CD1c-positive myeloid dendritic cell (primary cell): ENCODE data around the gene CDIP1.
A peak's percentile ranks its signal among the peaks of the same experiment; 100 is the strongest.
"Not testable (repeated sequence)": the region's sequence is repeated elsewhere in the genome, so short reads cannot be mapped to it uniquely, and the experiment has no call there.

Experiments
- DNase-seq: peaks from one replicate; pipeline ENCODE4 v3.0.0-alpha.2; 2016; ENCODE audit errors: extremely low spot score

The CDIP1 gene

GRCh38 chr16:4538350-4539235, at the start of gene CDIP1:
Gene CDIP1 (minus strand): TSS chr16:4538773. CDS start chr16:4514130, 24,643 bp downstream.
- peak; percentile 99 for DNase-seq

DNA sequence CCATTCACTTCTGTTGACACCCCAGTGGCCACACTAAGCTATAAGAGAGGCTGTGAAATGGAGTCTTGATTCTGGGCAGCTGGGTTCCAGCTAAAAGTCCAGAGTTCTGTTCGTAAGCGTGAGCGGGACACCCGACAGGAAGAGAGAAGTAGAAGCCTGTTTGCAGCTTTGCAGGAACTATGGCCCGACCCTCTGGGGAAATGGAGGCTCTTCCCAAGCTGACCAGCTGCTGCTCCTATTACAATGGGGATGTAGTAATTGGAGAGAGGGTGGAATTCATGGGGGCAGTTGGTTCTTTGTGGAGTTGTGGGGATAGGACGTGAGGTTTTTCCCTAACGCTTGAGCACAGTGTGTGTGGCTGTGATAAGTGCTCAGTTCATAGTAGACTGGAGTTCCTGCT, 47.7 kb upstream of the CDIP1 start:
- no peak for DNase-seq

GRCh38 chr16:4583906-4584305, 45.3 kb upstream of the CDIP1 start:
- no peak for DNase-seq

GRCh38 chr16:4580250-4580649, 41.7 kb upstream of the CDIP1 start:
- no peak for DNase-seq

- no peak for DNase-seq
Observed at GRCh38 chr16:4578961-4579530, 40.5 kb upstream of the CDIP1 start.

DNA sequence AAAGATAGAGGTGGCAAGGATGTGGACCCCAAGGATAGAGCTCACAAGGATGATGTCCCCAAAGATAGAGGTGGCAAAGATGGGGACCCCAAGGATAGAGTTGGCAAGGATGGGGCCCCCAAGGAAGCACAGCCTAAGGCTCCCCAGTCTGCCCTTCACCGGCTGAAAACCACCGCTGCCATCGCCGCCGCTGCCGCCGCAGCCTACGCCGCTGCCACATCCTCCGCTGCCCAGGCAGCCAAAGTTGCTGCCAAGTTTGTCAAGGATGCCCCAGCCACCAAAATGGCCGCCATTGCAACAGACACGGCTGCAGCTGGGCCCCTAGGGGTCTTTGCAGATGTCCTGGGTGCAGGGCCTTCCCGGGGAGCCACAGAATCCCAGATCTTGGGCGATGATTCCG, 37.4 kb upstream of the CDIP1 start:
- DNase-seq = no peak

- DNase-seq = no peak
Observed at GRCh38 chr16:4574919-4575705, 36.5 kb upstream of the CDIP1 start.

DNA sequence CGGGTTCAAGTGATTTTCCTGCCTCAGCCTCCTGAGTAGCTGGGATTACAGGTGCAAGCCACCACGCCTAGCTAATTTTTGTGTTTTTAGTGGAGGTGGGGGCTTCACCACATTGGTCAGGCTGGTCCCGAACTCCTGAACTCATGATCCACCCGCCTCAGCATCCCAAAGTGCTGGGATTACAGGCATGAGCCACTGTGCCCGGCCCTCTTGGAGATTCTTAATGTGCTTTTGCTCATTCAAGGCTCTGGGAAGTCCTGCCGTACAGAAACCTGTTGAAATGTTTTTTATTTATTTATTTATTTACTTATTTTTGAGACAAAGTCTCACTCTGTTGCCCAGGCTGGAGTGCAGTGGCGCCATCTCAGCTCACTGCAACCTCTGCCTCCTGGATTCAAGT, 35.4 kb upstream of the CDIP1 start:
- not testable (repeated sequence) for DNase-seq

DNA sequence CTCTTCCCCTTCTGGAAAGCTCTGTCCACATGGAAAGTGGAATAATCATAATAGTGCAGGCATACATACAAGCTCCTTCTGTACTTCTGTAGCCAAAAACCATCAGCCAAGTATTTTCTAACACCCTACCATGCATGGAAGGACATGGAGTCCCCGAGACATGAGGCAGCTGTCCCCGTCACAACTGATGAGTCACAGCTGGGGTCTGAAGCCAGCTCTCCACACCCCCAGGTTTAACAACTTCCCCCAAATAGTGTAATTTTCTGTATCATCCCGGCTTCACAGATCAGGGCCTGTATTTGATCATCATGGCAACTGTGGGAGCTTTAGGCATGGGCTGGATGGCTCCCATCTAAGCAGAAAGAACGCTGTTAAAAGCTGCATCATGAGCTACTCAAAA, 34.1 kb upstream of the CDIP1 start:
- DNase-seq = peak; percentile 18

DNA sequence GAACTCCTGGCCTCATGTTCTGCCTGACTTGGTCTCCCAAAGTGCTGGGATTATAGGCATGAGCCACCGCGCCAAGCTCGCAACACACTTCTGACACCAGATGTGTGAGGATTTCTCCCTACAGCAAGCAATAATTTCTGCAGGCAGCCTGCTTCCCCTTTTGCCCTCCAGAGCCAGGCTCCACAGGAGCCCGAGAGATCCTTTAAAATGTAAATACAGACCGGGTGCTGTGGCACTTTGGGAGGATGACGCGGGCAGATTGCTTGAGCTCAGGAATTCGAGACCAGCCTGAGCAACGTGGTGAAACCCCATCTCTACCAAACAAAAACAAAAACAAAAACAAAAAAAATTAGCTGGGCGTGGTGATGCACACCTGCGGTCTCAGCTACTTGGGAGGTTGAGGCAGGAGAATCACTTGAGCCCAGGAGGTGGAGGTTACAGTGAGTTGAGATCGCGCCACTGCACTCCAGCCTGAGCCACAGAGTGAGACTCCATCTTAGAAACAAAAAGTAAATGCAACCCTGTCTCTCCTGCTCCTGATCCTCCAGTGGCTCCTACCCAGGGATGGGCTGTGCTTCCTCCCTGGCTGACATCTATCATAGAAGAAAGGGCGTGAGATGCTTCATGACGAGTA, 32.2 kb upstream of the CDIP1 start:
- DNase-seq = no peak

GRCh38 chr16:4570086-4570485, 31.5 kb upstream of the CDIP1 start:
- DNase-seq = no peak

DNA sequence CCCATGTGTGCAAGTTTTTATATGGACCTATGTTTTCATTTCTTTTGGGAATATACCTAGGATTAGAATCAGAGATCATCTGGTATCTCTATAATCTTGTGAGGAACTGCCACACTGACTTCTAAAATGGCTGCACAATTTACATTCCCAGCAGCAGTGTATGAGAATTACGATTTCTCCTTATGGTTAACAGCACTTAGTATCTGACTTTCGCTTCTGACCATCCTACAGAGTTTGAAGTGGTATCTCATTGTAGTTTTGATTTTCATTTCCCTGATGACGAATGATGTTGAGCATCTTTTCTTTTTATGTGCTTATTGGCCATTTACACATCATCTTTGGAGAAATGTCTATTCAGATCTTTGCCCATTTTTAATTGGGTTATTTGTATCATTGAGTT, 27.6 kb upstream of the CDIP1 start:
- no peak for DNase-seq

DNA sequence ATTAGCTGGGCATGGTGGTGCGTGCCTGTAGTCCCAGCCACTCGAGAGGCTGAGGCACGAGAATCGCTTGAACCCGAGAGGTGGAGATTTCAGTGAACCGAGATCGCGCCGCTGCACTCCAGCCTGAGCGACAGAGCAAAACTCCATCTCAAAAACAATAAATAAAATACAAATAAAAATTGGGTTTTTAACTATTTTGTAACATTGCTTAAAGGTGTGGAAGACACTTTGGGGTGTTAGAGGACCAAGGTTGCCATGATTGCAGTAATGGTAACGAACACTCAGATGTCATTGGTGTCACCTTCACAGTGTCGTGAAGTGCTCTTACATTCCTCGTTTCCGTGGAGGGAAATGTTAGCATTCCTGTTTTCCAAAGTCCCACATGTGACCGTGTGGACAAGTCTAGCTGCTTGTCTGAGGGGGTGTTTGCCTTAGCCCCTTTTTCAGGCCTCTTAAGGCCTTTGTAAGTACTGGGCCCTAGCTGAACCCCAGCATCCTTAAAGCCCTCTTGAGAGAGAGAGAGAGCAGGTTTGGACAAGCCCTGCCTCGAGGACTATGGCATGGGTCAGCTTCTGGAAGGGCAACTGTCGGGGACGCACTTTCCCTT, 26.2 kb upstream of the CDIP1 start:
- DNase-seq = no peak

DNA sequence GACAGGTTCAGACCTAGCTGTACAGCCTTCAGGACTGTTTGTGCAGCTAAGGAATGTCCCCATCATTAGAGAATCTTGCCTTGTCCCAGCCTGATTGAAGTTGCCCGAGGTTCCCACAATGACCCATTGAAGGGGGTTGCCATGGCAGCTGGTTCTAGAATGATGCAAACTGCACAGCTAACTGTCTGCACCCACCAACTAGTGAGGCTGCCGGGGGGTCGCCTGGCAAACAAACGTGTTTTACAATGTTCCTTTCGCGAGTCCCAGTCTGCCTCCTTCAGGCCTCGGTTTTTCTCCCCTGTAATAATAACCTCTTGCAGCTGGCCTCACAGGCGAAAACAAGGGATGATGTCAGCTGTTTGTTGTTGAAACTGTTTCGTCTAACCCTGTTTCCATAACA, 23.0 kb upstream of the CDIP1 start:
- no peak for DNase-seq

- no peak for DNase-seq
Observed at GRCh38 chr16:4557973-4558372, 19.4 kb upstream of the CDIP1 start.

- DNase-seq = no peak
Observed at GRCh38 chr16:4556580-4556979, 18.0 kb upstream of the CDIP1 start.

DNA sequence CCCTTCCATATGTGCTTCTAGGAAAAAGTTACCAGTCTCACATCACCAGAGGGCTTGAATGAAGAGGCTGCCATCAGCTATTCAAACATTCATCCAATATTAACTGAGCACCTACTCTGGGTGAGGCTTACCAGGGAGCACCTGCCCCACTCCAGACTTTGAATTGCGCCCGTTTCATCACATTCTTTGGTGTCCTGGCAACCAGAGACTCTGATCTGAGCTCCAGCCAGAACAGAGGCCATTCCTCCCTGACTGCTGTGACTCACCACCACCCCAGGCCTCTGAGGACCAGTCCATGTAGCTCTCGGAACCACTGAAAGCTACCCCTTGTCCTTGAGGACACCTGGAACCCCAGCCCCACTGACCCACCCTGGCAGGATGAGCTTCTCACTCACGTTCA, 17.5 kb upstream of the CDIP1 start, which contains the start of gene C16orf96:
Gene C16orf96, plus strand, starts transcription at position 229 of the 400 bp plus-strand sequence. Its CDS starts 150 bp downstream, at position 379.
- no peak for DNase-seq

DNA sequence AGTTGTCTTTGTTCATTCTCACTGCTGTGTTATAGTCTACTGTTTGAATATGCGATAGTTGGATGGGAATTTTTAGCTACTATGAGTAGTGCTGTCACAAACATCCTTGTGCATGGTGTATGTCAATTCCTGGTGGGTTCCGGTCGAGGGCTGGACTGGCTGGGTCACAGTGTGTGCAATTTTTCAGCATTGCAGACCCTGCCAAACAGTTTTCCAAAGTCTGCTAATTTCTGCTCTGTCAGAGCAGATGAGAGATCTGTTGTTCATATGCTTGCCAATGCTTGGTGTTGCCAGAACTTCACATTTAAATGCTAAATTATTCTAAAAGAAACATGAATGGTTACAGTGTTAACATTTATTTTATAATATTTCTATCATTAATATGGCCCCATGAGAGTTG, 14.0 kb upstream of the CDIP1 start:
- no peak for DNase-seq

GRCh38 chr16:4550591-4550990, 12.0 kb upstream of the CDIP1 start:
- DNase-seq = no peak

DNA sequence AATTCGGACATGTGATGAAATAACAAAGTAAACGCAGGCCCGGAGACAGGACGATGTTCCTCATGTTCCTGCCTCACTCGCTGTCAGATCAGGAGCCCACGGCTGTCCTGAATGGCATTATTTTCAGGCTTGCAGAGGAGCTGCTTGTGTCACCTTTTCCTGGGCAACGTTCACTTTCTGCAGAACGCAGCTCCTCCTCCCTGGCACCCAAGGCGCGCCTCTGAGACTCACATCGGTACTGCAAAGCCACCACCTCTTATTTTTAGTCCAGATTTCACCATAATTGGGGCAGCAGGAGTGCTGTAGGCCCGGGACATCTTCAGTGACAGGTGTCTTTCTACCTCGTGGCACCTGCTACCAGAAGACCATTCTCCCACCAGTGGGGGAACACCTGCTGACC, 9.6 kb upstream of the CDIP1 start:
- no peak for DNase-seq

DNA sequence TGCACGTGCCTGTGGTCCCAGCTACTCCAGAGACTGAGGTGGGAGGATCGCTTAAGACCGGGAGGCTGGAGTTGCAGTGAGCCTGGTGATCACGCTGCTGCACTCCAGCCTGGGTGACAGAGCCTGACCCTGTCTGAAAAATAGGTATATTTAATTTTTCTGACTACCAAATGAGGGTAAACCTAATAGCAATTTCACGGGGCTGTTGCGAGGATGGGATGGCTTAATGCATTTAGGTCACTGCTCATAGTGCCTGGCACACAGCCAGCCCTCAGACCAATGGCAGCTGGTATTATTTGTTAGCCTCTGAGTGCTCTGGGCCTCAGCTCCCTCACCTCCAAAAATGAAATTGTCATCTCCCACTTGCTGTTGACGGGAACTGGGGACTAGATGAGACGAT, 5.9 kb upstream of the CDIP1 start:
- no peak for DNase-seq
